HepG2 (cell line): Measurements from ENCODE around the gene DRC7. TPM values are rescaled to one million over a fixed set of nuclear protein-coding genes. Genes with fewer than 3 reads are reported as not detected.

Experiments
- ELF3 ChIP-seq: IDR thresholded peaks from 2 replicates; pipeline ENCODE4 v1.6.1; 2016; ENCODE audit warnings: missing genetic modification reagents, missing compliant biosample characterization
- HCFC1 ChIP-seq: fragments of 150-350 bp; IDR thresholded peaks from 2 replicates; pipeline ENCODE4 v1.6.1; 2014; ENCODE audit warnings: low read depth, low read length
- KAT8 ChIP-seq: IDR thresholded peaks from 2 replicates; pipeline ENCODE4 v1.6.1; 2016; ENCODE audit warnings: missing genetic modification reagents, missing compliant biosample characterization
- KDM2A ChIP-seq: sonication (generic); formaldehyde crosslinking; IDR thresholded peaks from 2 replicates; pipeline ENCODE4 v1.4.0; 2020; ENCODE audit warnings: low read depth, missing genetic modification reagents, borderline replicate concordance
- KDM4B ChIP-seq: sonication (generic); formaldehyde crosslinking; IDR thresholded peaks from 2 replicates; pipeline ENCODE4 v1.4.0; 2020; ENCODE audit warnings: missing genetic modification reagents
- MED8 ChIP-seq: sonication (generic); formaldehyde crosslinking; IDR thresholded peaks from 2 replicates; pipeline ENCODE4 v1.8.1; 2023; ENCODE audit warnings: mild to moderate bottlenecking, missing genetic modification reagents; ENCODE audit not compliant: insufficient replicate concordance
- MTF2 ChIP-seq: sonication (generic); formaldehyde crosslinking; IDR thresholded peaks from 2 replicates; pipeline ENCODE4 v1.5.0; 2020; ENCODE audit warnings: missing genetic modification reagents, borderline replicate concordance
- NAIF1 ChIP-seq: sonication (generic); formaldehyde crosslinking; IDR thresholded peaks from 2 replicates; pipeline ENCODE4 v1.5.0; 2020; ENCODE audit warnings: mild to moderate bottlenecking, missing genetic modification reagents, borderline replicate concordance
- NR2F1 ChIP-seq, 2 experiments: fragments of 450-650 bp in 1 of 2; formaldehyde crosslinking in 1 of 2; IDR thresholded peaks; 2 replicates each; pipeline versions ENCODE4 v1.5.0 to v1.6.1; 2016 to 2020; ENCODE audit warnings: mild to moderate bottlenecking in 1 of 2, missing compliant biosample characterization in 1 of 2, missing genetic modification reagents in 1 of 2, moderate library complexity in 1 of 2
- RBAK ChIP-seq: sonication (generic); formaldehyde crosslinking; IDR thresholded peaks from 2 replicates; pipeline ENCODE4 v1.5.1; 2020; ENCODE audit warnings: mild to moderate bottlenecking, missing genetic modification reagents
- REPIN1 ChIP-seq: sonication (generic); formaldehyde crosslinking; IDR thresholded peaks from 2 replicates; pipeline ENCODE4 v1.8.0; 2022; ENCODE audit warnings: missing genetic modification reagents, low read depth, mild to moderate bottlenecking, borderline replicate concordance
- SETDB1 ChIP-seq: sonication (generic); formaldehyde crosslinking; IDR thresholded peaks from 2 replicates; pipeline ENCODE4 v1.5.1; 2020; ENCODE audit warnings: missing genetic modification reagents, mild to moderate bottlenecking, borderline replicate concordance
- SMAD1 ChIP-seq: sonication (generic); formaldehyde crosslinking; IDR thresholded peaks from 2 replicates; pipeline ENCODE4 v1.4.0; 2020; ENCODE audit warnings: missing genetic modification reagents, low read depth, mild to moderate bottlenecking, borderline replicate concordance
- ZNF652 ChIP-seq: IDR thresholded peaks from 2 replicates; pipeline ENCODE4 v1.6.1; 2016; ENCODE audit warnings: low read depth, borderline replicate concordance
- ZSCAN29 ChIP-seq: sonication (generic); formaldehyde crosslinking; conservative IDR thresholded peaks from 2 replicates; pipeline ENCODE4 v1.4.0; 2020; ENCODE audit warnings: mild to moderate bottlenecking, missing genetic modification reagents
- polyA plus RNA-seq, 8 experiments: library from polyadenylated mRNA; depleted of rRNA in 3 of 8; stranded (reverse) in 7 of 8; unstranded in 1 of 8; fragments of >200 nt; fragmentation: Illumina TruSeq in 4 of 8; extraction: Trizol in 4 of 8; gene quantifications; 2 replicates each; pipeline versions ENCODE4 v1.2.1 to v1.2.3, GENCODE V29; 2011 to 2016; ENCODE audit warnings: low read depth in 4 of 8, missing spikeins in 1 of 8, mixed read lengths in 1 of 8; ENCODE audit not compliant: insufficient read depth in 1 of 8
- total RNA-seq, 5 experiments: library from RNA; depleted of rRNA; stranded (reverse); fragments of >200 nt; fragmentation: Illumina TruSeq; extraction: Trizol; gene quantifications; 2 replicates each; pipeline ENCODE4 v1.2.3, GENCODE V29; 2016; ENCODE audit warnings: low read depth in 1 of 5
- TF ChIP-seq, protein P1 (sequence below): fragments of 450-650 bp; IDR thresholded peaks from 2 replicates; pipeline ENCODE4 v1.6.1; 2017; ENCODE audit warnings: mild to moderate bottlenecking
- TF ChIP-seq, protein P2 (sequence below): sonication (generic); formaldehyde crosslinking; IDR thresholded peaks from 2 replicates; pipeline ENCODE4 v1.5.1; 2020; ENCODE audit warnings: missing genetic modification reagents, mild to moderate bottlenecking, borderline replicate concordance
- TF ChIP-seq, protein P3 (sequence below): sonication (generic); formaldehyde crosslinking; IDR thresholded peaks from 2 replicates; pipeline ENCODE4 v1.4.0; 2020; ENCODE audit warnings: mild to moderate bottlenecking, missing genetic modification reagents
- TF ChIP-seq, protein P4 (sequence below): sonication (generic); formaldehyde crosslinking; IDR thresholded peaks from 2 replicates; pipeline ENCODE4 v1.4.0; 2020; ENCODE audit warnings: missing genetic modification reagents
- TF ChIP-seq, protein P5 (sequence below): IDR thresholded peaks from 2 replicates; pipeline ENCODE4 v1.6.1; 2016; ENCODE audit warnings: missing genetic modification reagents, missing compliant biosample characterization

The DRC7 gene
- total and polyA plus RNA-seq, 2 of the 13 experiments (the other 11 are each of a cell fraction or from before 2014, with no cell fraction given), result 2.7 to 3.4 TPM

DNA sequence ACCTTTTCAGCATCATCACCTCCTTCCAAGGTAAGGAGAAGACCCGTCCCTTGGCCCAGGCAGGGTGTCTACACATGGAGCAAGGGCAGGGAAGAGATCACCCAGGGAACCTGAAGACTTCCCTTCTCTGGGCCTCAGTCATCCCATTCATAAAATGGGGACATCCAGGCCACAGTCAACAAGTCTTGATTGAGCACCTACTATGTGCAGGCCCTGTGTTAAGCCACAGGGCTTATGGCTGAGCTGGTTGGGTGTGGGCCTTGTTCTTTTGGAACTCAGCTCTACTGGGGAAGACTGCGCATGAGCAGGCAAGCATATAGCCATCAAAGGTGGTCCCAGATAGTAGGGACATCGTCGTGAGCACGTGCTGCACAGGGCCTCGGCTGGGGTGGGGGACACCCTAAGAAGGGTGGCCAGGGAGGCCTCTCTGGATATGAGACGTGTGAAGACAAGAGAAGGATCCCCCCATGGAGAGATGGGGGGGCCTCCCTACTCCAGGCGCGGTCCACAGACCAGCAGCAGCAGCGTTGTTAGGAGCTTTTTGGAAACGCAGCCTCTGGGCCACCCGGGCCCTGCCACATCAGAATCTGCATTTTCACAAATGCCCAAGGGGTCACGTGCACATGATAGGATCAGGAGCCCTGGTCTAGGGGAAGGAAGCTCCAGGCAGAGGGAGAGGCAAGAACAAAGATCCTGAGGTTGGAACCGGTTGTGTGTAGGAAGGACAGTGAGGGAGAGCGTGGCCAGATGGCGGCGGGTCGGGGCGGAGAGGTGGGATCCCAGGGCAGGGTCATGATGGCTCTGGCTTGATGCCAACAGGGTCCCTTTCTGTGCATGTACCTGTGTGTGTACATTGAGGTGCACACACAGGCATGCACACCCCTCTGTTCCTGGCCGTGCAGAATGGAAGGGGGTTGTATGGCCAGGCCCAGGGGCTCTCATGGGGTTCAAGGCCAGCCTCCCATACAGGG, 32.4 kb upstream of the DRC7 start (continued):
- TF ChIP-seq, protein P1, sequence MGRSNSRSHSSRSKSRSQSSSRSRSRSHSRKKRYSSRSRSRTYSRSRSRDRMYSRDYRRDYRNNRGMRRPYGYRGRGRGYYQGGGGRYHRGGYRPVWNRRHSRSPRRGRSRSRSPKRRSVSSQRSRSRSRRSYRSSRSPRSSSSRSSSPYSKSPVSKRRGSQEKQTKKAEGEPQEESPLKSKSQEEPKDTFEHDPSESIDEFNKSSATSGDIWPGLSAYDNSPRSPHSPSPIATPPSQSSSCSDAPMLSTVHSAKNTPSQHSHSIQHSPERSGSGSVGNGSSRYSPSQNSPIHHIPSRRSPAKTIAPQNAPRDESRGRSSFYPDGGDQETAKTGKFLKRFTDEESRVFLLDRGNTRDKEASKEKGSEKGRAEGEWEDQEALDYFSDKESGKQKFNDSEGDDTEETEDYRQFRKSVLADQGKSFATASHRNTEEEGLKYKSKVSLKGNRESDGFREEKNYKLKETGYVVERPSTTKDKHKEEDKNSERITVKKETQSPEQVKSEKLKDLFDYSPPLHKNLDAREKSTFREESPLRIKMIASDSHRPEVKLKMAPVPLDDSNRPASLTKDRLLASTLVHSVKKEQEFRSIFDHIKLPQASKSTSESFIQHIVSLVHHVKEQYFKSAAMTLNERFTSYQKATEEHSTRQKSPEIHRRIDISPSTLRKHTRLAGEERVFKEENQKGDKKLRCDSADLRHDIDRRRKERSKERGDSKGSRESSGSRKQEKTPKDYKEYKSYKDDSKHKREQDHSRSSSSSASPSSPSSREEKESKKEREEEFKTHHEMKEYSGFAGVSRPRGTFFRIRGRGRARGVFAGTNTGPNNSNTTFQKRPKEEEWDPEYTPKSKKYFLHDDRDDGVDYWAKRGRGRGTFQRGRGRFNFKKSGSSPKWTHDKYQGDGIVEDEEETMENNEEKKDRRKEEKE, result no peak
- TF ChIP-seq, protein P2, sequence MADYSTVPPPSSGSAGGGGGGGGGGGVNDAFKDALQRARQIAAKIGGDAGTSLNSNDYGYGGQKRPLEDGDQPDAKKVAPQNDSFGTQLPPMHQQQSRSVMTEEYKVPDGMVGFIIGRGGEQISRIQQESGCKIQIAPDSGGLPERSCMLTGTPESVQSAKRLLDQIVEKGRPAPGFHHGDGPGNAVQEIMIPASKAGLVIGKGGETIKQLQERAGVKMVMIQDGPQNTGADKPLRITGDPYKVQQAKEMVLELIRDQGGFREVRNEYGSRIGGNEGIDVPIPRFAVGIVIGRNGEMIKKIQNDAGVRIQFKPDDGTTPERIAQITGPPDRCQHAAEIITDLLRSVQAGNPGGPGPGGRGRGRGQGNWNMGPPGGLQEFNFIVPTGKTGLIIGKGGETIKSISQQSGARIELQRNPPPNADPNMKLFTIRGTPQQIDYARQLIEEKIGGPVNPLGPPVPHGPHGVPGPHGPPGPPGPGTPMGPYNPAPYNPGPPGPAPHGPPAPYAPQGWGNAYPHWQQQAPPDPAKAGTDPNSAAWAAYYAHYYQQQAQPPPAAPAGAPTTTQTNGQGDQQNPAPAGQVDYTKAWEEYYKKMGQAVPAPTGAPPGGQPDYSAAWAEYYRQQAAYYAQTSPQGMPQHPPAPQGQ, result no peak
- TF ChIP-seq, protein P3, sequence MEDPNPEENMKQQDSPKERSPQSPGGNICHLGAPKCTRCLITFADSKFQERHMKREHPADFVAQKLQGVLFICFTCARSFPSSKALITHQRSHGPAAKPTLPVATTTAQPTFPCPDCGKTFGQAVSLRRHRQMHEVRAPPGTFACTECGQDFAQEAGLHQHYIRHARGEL (CRISPR knock-in tag), result 0 out of 2 replicates have a peak, but pooled peaks have one; percentile 5
- TF ChIP-seq MTF2 (CRISPR knock-in tag) (no peak), REPIN1 (CRISPR knock-in tag) (no peak), RBAK (no peak), HCFC1 (no peak), SMAD1 (no peak), MED8 (CRISPR knock-in tag) (no peak), KDM2A (CRISPR knock-in tag) (0 out of 2 replicates have a peak, but pooled peaks have one; percentile 1), KDM4B (no peak), ELF3 (CRISPR knock-in tag) (no peak), ZNF652 (CRISPR knock-in tag) (no peak), KAT8 (CRISPR knock-in tag) (no peak), NR2F1 (CRISPR knock-in tag; IDR thresholded peaks at IDR 0.05) (no peak), NAIF1 (no peak), ZSCAN29 (CRISPR knock-in tag) (0 out of 2 replicates have a peak, but pooled peaks have one; percentile 9), SETDB1 (CRISPR knock-in tag) (no peak)
- TF ChIP-seq, protein P4, sequence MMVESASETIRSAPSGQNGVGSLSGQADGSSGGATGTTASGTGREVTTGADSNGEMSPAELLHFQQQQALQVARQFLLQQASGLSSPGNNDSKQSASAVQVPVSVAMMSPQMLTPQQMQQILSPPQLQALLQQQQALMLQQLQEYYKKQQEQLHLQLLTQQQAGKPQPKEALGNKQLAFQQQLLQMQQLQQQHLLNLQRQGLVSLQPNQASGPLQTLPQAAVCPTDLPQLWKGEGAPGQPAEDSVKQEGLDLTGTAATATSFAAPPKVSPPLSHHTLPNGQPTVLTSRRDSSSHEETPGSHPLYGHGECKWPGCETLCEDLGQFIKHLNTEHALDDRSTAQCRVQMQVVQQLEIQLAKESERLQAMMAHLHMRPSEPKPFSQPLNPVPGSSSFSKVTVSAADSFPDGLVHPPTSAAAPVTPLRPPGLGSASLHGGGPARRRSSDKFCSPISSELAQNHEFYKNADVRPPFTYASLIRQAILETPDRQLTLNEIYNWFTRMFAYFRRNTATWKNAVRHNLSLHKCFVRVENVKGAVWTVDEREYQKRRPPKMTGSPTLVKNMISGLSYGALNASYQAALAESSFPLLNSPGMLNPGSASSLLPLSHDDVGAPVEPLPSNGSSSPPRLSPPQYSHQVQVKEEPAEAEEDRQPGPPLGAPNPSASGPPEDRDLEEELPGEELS (CRISPR knock-in tag), result no peak
- TF ChIP-seq, protein P5, sequence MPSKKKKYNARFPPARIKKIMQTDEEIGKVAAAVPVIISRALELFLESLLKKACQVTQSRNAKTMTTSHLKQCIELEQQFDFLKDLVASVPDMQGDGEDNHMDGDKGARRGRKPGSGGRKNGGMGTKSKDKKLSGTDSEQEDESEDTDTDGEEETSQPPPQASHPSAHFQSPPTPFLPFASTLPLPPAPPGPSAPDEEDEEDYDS (CRISPR knock-in tag), result no peak
